SH-SY5Y (cell line): Measurements from ENCODE around the gene RPL38.

Experiments used
- GATA2 ChIP-seq: IDR thresholded peaks from 2 replicates; pipeline ENCODE4 v1.6.1; 2011; ENCODE audit warnings: mild to moderate bottlenecking, low read depth, low read length
- GATA3 ChIP-seq: IDR thresholded peaks from 2 replicates; pipeline ENCODE4 v1.6.1; 2011; ENCODE audit warnings: low read depth, mild to moderate bottlenecking, low read length, moderate library complexity

- TF ChIP-seq GATA2 = no peak
- no peak for TF ChIP-seq GATA3
Observed at GRCh38 chr17:74206332-74206818, 2.9 kb downstream of the RPL38 start.
